GM19193 (cell line): ENCODE measurements around the gene TXNDC8.
A peak's percentile ranks its signal among the peaks of the same experiment; 100 is the strongest.

Source experiments
- POLR2A ChIP-seq: IDR thresholded peaks from 4 replicates; pipeline ENCODE4 v1.6.1; 2011; ENCODE audit not compliant: insufficient read depth, insufficient read length; ENCODE audit errors: extremely low read depth

Gene TXNDC8

DNA sequence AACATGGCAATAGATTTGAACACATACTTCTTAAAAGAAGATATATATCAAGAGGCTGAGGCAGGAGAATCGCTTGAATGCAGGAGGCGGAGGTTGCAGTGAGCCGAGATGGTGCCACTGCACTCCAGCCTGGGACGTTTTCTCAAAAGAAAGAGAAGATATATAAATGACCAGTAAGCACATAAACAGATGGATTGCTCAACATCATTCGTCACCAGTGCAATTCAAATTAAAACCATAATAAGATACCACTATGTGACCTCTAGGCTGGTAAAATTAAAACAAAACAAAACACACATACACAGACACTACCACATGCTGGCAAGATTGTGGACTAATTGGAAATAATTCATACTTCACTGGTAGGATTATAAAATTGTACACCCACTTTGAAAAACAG, 76.0 kb downstream of the TXNDC8 start:
- no peak for TF ChIP-seq POLR2A

DNA sequence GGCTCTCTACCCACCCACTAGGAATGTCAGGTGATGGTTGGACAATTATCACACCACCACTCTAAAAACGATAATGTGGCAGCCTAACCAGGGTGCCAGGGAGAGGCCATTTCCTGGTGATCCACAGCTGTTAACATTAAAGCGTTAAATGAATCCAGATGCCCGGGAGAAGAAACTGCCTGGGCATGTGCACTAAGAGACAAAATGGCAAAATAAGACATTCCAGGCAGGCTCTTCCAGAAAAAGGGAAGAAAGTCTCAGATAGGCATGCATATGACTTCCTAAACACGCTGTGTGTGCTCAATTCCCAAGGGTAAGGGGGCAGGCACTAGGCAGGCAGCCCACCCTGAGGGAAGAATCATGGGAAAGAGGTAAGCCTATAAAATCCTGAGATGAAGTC, 76.8 kb downstream of the TXNDC8 start:
- no peak for TF ChIP-seq POLR2A

DNA sequence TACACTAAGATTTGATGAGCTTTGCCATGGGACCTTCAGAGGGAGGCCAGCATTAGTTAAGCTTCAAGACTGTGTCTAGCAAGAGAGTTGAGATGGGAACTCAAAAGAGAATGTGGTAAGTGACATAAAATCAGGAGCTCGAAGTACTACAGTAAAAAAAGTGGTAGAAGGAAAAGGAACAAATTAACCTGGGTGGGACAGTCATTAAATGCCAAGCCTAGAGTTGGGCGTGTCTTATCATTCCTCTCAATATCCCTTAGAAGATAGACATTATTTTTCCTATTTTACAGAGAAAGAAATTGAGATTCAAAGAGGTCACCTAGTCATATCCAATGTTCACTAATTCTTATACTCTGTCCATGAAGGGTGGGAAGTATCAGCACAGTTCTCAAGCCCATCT, 78.1 kb downstream of the TXNDC8 start:
- TF ChIP-seq POLR2A, result no peak

DNA sequence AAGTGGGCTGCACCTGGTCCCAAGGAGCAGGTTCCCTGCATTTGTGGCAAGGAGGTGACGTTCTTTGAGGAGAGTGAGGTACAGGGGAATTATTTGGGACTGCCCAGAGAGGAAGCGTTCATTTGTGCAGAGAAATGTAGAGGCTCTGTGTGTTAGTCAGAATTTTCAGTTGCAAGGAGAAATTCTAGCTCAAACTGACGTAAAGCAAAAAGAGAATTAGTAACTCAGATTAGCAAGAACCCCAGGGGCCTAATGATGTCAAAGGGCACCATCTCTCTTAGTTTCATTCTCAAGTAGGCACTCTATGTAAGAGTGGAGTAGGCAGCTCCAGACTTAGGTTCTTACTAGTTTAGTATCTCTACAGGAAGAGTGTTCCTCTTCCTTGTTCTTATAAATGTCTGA, 79.0 kb downstream of the TXNDC8 start:
- TF ChIP-seq POLR2A, result no peak

DNA sequence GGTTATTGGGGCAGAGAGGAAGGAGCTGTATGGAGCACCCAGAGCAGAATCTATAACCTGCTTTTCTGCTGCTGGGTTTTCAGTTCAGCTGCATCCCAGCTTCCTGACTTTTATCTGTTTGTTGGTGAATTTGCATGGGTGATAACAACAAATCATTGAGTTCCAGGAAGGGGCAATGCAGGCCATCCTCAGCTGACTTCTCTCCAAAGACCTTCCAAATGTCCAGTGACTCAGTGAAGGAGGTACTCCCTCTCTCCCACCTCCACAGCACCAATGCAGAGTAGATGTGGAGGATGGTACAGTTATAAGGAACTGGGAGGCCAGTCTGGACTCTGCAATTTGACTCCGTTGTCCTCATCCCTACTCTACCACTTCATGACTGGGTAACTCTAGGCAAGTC, 79.7 kb downstream of the TXNDC8 start:
- TF ChIP-seq POLR2A, result no peak

DNA sequence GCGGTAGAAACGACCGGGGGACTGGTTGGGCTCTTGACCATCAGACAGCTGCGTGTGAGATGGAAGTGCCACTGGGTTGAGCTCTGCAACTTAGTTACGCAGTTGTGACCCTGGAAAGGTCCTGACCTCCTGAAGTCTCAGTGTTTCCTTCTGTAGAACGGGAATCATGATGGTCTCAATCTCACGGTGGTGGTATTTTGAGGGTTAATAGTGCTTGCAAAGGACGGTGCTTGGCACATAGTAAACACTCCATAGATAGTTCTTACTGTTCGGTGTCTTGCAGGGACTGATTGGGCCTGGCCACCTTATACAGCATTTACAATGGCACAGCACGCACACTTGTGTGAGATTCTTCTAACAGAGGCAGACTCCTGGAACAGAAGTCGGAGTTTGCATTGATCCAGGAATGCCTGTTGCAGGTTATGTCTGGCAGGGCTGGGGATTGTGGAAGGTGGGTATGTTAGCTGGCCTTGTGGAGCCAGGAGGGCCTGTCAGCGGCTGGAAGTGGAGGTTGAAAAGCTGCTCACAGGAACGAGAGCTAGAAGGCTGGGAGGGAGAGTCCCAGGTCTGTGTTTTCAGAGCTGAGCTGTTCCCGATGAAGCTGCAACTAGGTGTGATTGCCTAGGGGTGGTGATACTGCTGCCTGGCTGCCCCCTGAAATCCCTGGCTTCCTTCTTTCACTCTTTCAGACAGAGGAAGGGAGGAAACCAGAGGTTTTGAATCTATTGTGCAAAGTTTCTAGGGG, 80.4 kb downstream of the TXNDC8 start:
- TF ChIP-seq POLR2A, result peak; percentile 54

DNA sequence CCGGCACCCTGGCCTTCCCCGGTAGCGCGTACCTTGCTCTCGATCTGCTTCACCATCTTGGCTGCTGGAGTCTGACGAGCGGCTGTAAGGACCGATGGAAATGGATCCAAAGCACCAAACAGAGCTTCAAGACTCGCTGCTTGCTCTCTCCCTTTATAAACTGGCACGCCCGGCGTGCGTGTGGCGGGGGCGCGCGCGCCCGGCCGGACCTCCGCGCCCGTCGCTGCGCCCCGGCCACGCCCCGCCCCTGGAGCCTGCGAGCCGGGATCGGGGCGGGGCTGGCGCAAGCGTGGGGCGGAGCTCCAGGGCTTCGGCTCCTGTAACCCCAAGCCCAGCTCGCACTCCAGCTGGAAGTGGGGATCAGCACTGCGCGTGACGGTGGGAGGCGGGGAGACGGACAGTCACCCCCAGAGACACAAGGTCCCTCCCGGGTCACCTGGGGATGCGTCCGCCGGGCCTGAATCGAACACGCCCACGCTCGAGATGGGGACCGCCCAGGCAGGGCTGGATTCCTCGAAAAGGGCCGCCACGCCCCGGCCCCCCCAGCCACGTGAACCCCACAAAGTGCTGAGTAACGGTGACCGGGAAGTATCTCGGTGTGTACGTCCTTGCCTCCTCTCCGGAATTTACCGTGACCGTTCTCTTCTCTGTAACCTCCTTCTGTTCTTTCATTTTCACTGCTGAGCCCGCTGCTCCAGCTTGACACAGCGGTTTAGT, 81.1 kb downstream of the TXNDC8 start, which contains the start of gene TXN:
TSS of gene TXN (minus strand) at position 128 of the 717 bp plus-strand sequence. CDS start at position 56, 72 bp downstream.
- TF ChIP-seq POLR2A, result peak; percentile 98

DNA sequence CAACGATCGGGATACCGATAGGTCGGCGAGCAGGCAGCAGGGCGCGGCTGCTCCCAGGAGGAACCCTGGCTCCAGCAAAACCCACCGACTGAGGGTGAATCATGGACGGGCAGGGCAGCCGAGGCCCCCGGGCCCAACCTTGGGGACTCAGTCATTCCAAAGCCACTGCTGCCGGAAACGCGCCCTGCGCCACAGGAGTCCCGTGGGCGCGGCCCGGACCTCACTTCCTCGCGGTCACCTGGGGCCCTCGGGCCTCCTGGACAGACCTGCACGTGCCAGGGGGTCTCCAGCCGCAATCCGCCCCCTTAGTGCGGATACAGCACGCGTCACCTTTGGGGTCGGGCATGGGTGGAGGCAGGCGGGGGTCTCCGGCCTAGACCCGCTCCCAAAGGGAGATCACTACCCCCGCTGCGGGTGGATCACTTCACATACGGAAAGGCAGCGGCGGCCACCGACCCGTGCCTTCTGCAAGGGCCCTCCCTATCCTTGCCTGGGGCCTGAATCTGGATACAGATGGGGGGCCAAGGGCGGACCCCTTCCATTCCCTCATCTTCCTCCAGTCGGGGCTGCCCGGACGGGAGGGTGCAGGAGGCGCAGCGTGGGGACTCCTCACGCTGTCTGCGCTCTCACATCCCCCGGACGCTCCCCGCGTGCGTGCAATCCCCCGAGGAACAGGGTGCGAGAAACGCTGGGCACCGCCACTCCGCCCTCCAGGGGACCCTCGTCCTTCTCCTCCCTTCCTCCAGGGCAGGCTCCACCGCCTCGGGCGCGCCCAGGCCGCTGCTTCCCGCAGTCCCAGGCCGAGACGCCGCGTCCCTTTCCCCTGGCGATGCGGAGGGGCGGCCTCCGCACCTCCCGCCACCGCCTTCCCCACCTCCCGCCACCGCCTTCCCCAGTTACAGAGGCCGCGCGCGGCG, 81.9 kb downstream of the TXNDC8 start:
- TF ChIP-seq POLR2A, result no peak

DNA sequence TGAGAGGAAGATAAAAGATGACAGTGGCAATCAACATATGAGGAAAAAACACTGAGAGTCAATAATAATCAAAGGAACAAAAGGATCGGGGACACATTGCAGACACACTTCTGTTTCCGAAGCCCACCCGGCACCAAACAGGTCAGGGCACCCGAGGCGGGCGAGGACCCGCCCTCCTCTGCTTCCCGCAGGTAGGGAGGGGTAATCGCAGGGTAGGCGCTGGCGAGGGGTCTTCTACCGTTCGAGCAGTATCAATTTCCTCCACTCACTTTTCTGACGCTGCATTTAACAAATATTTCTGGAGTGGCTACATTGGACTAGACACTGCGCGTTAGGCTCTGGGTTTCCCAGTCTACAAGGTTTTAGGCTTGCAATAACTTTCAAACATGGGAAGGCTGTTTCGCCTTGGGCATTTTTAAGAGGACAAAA, 82.6 kb downstream of the TXNDC8 start:
- TF ChIP-seq POLR2A, result no peak

DNA sequence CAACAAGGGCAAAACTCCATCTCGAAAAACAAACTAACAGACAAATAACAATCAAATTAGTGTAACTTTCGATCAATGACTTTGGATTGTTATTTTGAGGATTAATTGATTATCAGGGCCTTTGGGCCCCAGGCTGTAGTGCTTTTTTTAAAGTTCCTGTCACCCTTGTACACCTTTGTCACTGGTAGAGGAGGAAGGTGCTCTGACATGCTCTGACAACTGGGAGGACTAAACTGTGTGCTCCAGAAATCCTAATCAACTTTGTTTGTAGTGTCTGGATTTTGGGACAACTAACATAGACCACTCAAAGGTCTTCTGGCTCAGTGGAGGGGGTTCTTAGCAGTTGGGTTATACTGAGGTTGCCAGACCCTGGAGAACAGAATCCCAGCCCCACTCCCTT, 83.2 kb downstream of the TXNDC8 start:
- TF ChIP-seq POLR2A, result no peak
